ENCODE data around the gene FAM83G.
A peak's percentile ranks its signal among the peaks of the same experiment; 100 is the strongest.

The FAM83G gene

GRCh38 chr17:18965530-18966236 is 38.9 kb downstream of the FAM83G start:
- TF ChIP-seq ZNF423 (tag by site-specific recombination; IDR thresholded peaks at IDR 0.05) (no peak), ZNF514 (tag by site-specific recombination; IDR thresholded peaks at IDR 0.05) (no peak), ZNF335 (tag by site-specific recombination; conservative IDR thresholded peaks at IDR 0.05) (peak; percentile 43), PRDM1 (tag by site-specific recombination; IDR thresholded peaks at IDR 0.05) (no peak), GLIS2 (tag by site-specific recombination; IDR thresholded peaks at IDR 0.05) (0 out of 2 replicates have a peak, but pooled peaks have one; percentile 46), HOXD13 (CRISPR knock-in tag; IDR thresholded peaks at IDR 0.05; ENCODE audit: borderline replicate concordance) (no peak), ZSCAN4 (tag by site-specific recombination; IDR thresholded peaks at IDR 0.05) (no peak), ZIC2 (tag by site-specific recombination; IDR thresholded peaks at IDR 0.05) (peak; percentile 99), ZNF211 (tag by site-specific recombination; IDR thresholded peaks at IDR 0.05; ENCODE audit: low read depth) (no peak), GLIS1 (tag by site-specific recombination; IDR thresholded peaks at IDR 0.05) (peak; percentile 95), SP3 (tag by site-specific recombination; IDR thresholded peaks at IDR 0.05) (no peak), ZSCAN18 (tag by site-specific recombination; IDR thresholded peaks at IDR 0.05) (no peak), ZBTB7A (tag by site-specific recombination; IDR thresholded peaks at IDR 0.05; ENCODE audit: low read depth) (no peak), ZBTB10 (tag by site-specific recombination; IDR thresholded peaks at IDR 0.05) (no peak), ZNF341 (tag by site-specific recombination; IDR thresholded peaks at IDR 0.05; ENCODE audit: low read depth) (no peak), ZNF473 (tag by site-specific recombination; IDR thresholded peaks at IDR 0.05) (no peak), REST (tag by site-specific recombination; IDR thresholded peaks at IDR 0.05) (peak; percentile 46; the same call in 1 of the 2 replicates), ZBTB8A (tag by site-specific recombination; IDR thresholded peaks at IDR 0.05) (no peak), ZNF704 (tag by site-specific recombination; IDR thresholded peaks at IDR 0.05) (no peak), ZNF785 (tag by site-specific recombination; IDR thresholded peaks at IDR 0.05) (no peak), ZNF350 (tag by site-specific recombination; IDR thresholded peaks at IDR 0.05) (no peak)
- ChIA-PET CTCF (no interaction called here), POLR2A (no interaction called here)
- Histone ChIP-seq H3K36me3 (ENCODE audit: control insufficient read depth in 2 of 2, insufficient read depth in 1 of 2, low read length in 2 of 2) (no peaks in the 10 kb centered on the region), H3K4me3 (ENCODE audit: low read depth, low read length) (no peak overlapping the region), H3K9me3 (ENCODE audit: control insufficient read depth, insufficient read depth, low read depth, low read length) (no peaks in the 10 kb centered on the region), H3K27ac (ENCODE audit: extremely low read depth, low read depth, low read length) (no peak overlapping the region), H3K4me1 (ENCODE audit: control insufficient read depth, insufficient read depth, low read length) (peaks cover 11% of the 10 kb centered on the region)
